NCI-H2196 treated with DMSO at 0.1 percent for 48 hours (cell line): Measurements from ENCODE around the gene MMP24.

Source experiments
- DNase-seq: peaks from one replicate; lab custom pipeline; 2025; ENCODE audit not compliant: unreplicated experiment; lab: John Stamatoyannopoulos, UW

MMP24 gene

DNA sequence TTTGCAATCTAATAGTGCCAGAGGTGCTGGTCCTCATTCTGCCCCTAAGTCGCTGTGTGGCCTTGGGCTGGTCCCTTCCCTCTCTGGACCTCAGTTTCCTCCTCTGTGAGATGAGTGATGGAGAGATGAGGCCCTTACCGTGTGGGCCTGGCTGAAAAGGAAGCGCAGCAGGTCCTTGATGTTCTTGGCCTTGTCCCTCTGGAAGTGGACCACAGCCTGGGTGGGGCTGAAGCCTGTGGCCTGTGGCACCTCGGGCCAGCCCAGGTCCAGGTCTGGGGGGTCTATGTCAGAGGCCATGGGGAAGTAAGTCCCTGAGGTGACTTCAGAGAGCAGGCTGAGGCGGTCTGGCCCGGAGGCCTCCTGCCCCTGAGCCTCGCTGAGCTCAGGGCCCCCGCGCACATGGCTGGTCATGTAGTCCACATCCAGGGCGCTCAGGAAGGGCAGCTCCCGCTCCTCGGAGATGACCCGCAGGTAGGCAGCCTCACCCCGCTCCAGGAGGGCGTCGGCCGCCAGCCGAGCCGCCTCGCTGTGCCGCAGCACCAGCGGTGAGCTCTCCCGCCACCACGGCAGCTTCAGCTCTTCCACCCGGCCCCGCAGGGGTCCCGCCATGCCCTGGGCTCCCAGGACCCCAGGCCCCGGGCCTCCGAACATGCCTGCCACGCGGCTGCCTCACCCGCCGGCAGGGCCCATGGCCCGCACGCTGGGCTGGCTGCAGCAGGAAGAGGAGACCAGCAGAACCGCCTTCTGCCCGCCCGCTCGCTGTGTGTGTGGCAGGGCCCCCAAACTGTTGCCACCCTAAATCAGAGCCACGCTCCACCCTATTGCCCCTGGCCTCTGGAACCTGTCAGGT is 65.4 kb downstream of the MMP24 start, which contains the start of gene FAM83C:
TSS of gene FAM83C (minus strand) at position 772 of the 850 bp plus-strand sequence. CDS start at position 651, 121 bp downstream.
- DNase-seq = no peak

DNA sequence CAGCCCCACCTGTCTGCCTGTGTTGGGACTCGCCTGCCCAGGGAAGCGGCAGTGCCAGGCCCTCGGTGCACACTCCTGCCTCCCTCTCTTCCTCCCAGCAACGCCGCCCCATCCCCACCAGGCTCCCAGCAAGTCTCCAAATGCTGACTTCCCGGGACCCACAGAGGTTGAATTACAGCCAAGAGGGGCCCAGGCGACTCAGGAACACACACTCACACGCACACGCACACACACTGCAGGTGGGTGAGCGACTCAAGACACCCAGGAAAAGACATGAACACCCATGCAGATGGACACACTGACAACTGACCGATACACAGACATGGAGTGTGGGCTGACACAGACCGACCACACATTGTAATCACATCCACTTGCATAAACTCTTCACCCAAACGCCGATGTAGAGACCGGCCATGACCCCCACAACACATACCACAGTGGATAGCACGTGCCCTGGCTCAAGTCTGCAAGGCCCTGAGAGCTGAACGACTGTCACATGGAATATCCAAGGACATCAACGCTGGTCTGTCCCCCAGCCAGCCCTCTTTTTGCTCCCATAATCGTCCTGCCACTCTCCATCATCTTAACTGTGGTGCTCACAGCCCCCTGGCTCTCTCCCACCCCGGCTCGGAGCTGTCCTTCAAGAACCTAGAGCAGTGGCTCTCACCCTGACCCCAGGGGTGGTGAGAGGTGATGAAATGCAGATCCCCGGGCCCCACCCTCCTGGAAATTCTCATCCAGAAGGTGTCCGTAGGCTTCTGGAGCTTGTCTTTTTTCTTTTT is 66.2 kb downstream of the MMP24 start:
- DNase-seq = no peak

DNA sequence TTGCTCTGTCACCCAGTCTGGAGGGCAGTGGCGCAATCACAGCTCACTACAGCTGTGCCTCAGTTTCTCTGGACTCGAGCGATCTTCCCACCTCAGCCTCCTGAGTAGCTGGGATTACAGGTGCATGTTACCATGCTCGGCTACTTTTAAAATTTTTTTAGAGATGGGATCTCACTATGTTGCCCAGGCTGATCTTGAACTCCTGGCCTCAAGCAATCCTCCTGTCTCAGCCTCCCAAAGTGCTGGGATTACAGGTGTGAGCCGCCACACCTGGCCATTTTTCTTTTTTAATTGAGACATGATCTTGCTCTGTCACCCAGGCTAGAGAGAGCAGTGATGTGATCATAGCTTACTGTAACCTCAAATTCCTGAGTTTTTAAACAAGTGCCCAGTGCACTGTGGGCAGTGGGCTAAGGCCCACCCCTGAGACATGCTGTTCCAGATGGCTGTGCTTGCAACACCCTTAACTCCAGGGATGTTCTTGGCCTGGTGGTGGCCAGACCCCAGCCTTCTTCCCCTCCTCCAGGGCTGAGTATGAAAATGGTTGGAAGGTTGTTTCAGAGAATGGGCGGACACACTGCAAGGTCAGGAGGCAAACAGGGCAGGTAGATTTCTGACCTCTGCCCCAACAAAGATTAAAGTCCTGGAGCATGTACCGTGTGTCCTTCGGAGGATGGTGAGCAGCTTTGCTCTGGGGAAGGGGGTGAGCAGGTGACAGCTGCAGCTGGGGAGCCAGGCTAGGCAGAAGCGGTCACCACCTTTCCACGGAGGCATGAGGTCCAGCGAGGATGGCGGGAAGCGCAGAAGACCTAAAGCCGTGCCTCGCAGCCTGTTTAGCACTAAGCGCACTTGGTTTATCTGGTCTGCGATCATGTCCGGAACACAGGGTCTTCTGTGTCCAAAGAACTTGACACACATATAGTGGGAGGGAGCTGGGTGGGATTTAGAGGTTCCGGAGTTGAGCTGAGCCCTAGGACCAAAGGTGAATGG is 67.1 kb downstream of the MMP24 start:
- no peak for DNase-seq

DNA sequence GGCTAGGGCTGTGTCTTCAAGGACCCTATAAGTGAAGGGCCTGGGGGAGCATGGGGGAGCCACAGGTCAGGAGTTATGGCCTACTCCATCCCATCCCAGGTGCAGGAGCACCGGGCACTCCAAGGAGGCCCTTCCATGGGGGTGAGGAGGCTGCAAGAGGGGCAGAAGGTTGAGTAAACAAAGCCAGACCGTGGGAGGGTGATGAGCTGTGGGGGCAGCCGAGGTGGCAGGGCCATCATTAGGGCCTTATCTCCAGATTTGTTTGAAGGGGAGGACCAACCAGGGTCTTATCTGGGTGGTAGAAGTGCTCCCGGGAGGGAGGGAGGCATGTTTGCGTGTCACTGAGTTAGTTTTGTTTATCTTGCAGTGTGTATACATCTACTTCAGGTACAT is 67.8 kb downstream of the MMP24 start:
- DNase-seq = no peak

DNA sequence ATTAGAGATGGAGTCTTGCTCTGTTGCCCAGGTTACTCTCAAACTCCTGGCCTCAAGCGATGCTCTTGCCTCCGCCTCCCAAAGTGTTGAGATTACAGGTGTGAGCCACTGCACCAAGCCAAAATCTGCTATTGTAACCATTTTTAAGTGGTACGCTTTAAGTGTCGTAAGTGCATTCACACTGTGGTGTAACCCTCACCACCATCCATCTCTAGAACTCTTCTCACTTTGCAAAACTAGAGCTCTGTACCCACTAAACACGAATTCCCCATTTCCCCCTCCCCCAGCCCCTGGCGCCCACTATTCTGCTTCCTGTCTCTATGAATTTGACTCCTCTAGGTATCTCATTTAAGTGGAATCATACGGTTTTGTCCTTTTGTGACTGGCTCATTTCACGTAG is 68.6 kb downstream of the MMP24 start:
- DNase-seq = no peak

DNA sequence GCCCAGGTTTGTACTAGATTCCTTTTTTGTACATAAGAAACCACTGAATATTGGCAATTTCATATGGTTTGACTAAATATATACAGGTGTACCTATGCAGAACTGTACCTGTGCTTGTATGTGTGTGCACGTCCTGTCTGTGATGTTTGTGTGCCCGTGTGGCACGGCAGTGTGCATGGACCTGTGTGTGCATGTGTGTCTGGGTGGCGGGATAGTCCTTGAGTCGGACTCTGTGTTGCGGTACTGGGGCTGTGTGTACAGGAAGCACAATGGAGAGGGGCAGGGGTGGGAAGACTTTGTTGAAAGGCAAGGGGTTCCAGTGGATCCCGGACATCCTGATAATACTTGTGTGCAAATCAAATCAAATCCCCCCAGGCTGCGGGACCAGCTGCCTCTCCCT is 69.2 kb downstream of the MMP24 start:
- no peak for DNase-seq

DNA sequence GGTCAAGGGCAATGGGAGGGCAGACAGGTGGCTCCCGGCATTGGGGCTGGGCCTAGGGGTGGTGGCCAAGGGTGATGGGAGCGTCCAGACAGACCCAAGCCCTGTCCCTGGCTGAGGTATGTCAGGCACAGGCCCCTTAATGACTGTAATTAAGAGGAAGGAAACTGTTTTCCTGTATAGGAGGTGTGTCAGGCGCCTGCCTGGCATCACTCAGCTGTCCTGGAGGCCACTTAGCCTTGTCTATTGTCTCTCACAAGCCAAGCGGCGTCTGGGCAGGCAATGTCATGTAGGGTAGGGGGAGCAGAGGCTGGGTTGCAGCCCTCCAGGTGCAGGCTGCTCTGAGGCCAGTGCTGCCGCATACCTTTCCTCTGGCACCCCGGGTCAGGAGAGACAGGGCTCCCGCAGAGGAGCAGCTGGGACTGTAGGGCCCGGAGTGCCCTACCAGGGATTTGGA is 69.6 kb downstream of the MMP24 start:
- no peak for DNase-seq

DNA sequence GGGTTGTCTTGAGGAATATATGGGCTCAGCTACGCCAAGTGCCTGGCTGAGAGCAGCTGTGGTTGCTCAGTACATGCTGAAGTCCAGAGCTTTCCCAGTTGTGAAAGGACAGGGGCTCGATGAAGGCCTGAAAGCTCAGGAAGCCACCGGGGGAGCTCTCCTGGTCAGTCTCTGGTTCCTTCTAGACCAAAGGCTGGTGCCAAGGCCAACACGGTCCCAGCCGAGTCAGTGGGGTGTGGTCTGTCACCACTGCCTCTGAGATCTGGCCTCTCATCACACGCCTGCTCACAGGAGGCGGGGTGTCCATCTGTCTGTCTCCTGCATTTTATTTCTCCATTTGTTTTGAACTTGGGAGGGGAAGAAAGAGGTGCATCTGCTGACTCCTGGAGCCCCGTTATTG is 70.7 kb downstream of the MMP24 start:
- DNase-seq = no peak

DNA sequence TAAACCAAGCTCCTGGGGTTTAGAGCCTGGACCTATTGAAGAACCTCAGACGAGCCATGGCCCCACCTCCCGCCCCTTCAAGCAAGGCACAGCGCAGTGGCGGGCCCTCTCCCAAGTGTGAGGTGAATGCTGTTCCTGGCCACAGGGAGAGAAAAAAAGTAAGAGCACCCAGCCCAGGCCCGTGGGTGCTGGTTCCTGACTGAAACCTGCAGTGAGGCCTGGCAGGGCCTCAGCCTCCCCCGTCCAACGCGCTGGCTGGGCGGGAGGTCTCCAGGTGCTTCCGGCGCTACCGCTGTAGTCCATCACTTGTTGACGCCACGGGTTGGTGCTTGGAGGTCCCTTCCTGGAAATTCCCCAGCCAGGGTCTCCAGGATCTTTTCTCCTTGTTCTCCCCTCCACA is 71.2 kb downstream of the MMP24 start:
- DNase-seq = no peak

DNA sequence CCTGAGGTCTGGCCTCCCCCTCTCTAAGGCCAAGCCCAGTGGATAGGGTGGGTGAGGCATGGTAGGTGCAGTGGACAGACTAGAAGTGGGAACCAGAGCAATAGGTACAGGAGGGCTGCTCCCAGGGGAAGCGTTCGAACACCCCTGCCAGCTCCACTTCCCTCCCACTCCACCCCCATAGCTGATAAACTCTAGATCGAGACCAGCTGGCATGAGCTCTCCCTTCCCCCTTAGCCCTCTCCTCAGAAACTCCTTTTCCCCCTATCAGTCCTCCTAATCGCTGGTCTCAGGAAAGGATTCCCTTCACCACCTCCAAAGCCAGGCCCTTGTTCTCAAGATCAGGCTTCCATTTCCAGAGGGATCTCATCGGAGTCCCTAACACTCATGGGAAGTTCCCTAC is 71.8 kb downstream of the MMP24 start:
- no peak for DNase-seq

DNA sequence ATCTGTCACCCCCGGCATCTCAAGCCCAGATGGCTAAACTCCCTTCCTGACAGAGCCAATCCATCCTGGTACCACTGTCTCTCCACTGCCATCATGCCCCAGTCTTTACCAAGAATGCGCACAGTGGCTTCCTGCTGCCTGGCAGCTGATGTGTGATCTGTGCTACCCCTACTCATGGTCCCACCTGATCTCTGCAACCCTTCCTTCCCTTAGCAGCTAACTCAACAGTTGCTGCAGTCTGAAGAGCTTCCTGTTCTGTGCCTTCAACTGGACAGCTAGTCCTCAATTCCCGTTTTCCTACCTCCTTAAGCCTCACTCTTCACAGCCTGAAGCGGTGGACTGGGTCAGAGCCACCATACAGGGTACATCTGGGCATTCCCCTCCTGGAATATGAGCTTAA is 73.3 kb downstream of the MMP24 start:
- DNase-seq = no peak

DNA sequence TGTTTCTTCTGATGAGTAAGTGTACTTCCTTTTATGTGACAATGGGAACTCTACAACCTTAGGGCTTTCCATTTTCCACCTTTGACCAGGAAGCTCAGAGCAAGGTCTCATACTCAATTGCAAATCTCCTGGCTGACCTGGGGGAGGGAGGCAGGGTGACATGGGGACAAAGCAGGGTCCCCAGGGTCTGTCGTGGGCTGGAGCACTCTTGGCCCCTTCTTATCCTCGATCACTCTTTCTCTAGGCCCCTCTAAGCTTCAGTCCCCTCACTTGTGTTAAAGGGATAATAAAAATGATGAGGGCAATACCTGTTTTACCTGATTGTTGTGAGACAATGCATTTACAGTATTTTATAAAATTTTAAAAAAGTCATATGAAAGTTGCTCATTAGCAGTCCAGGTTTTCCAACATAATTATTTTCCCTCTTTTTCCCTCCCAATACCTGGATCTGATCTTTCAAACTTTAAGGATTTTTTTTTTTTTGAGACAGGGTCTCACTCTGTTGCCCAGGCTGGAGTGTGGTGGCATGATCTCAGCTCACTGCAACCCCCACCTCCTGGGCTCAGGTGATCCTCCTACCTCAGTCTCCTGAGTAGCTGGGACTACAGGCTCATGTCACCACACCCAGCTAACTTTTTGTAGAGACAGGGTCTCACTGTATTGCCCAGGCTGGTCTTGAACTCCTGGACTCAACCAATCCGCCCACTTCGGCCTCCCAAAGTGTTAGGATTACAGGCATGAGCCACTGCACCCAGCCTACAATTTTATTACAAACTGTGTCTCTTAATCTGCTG is 74.2 kb downstream of the MMP24 start:
- DNase-seq = no peak

DNA sequence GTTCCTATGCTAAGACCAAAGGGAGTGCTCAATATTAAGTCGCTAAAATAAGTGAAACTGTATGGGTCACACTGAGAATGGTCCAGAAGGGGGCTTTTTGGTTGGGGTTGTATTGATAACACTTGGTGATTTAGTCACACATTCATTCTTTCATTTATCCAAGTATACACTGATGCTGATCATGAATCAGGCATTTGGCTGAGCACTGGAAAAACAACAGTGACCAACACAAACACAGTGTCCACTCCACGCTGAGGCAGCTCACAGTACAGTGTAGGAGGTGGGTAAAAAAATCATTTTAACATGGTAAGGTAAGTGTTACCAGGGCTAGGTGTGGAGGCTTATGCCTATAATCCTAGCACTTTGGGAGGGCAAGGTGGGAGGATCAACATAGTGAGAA is 74.9 kb downstream of the MMP24 start:
- DNase-seq = no peak

DNA sequence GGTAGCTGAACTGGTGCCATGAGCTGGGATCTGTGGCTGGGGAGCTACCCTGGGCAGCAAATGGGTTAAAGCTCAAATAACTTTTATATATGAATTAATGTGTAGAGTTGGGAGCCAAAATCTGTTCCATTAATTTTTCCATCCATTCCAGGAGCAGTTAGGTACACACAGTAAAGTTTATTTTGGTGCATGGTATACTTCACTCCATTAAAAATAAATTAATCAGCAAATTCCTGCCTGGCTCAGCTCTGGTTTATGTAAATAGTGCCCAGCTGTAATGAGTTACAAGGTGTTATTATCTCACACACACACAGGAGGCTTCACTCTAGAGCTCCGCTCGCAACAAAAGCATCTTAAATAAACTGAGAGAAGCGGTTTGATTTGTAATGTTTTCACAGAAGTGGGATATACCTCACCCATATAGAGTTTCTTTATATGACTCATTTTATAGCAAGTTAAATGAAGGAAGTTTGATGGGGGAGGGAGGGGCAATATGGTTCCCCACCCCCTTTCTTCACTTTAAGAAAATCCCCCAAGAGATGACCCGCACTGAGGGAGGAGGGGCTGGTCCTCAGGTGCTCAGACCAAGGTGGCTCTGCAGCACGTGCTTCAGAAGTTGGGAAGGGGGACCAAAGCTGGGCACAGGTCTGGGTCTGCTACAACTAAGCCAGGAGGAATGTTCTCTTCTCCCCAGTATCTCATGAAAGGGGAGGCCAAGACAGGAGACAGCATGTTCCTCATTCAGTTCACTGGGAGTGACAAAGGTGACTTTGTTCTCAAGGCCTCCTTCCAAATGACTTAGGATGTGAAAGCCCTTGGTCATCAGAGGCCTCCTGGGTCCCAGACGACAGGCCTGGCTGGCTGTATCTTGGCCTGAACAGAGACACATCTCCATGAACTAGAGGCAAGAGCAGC is 76.2 kb downstream of the MMP24 start:
- no peak for DNase-seq

DNA sequence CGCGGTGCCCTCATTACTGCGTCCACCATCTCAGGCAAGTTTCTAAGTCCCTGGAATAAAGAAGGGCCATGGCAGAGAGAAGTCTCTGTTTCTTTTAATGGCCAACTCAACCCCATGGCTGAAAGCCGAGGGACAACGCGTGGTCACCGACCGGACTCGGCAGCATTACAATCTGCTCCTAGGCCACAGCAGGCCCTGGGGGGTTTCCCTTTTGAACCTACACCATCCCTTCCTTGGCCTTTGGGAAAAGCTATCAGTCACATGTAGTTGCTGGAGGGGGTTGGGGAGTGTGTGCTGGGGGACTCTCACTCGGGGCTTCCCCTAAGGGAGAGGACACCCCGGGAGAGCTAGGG is 76.9 kb downstream of the MMP24 start:
- DNase-seq = no peak

DNA sequence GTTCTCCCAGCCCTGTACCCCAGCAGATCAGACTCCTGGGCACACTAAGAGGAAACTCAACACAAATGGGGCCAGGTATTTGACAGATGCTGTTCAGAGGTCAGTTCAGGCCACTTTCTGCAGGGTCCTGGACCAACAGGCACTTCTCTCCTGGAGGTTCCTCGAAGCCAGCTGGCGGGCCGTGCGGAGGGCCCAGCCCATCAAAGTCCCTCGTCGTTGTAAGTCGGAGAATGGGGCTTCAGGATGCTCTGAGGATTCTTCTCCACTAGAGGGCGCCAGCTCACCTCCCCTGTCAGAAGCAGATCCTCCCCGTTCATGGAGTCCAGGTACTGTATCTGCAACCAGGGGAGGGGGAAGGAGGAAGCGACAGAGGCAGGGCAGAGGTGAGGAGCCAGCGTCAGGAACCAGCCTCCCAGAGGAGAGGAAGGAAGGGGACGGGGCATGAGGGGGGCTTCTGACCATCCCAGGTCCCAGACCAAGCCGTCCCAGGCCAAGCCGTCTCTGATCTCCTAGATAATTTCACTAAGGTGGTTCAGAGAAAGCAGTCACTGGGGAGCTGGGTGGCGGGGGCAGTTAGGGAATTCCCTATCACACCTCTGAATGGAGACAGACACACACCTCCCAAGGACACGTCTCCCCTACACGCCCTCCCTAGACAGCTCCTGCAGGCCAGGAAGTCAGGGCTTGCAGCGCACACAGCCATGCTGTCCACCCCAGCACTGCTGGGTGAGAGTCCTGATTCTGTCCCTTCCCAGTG is 77.4 kb downstream of the MMP24 start:
- DNase-seq = peak; percentile 95

DNA sequence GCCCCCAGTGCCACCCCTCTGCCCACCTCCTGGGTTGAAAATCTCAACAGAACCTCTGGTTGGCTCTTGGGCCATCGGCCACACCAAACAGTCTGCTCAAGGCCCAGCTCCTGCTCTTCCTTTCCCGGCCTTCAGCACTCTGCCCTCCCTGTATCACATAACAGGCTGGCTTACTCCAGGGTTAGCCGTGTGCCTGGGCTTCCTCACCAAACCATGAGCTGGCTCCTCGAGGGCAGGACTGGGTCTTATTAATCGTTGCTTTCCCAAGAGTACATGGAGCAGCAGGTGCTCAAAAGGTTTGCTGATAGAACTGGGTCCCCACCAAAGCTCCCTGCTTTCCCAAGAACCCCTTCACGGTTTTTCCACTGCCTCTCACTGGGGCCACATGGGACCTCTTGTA is 78.5 kb downstream of the MMP24 start:
- no peak for DNase-seq

DNA sequence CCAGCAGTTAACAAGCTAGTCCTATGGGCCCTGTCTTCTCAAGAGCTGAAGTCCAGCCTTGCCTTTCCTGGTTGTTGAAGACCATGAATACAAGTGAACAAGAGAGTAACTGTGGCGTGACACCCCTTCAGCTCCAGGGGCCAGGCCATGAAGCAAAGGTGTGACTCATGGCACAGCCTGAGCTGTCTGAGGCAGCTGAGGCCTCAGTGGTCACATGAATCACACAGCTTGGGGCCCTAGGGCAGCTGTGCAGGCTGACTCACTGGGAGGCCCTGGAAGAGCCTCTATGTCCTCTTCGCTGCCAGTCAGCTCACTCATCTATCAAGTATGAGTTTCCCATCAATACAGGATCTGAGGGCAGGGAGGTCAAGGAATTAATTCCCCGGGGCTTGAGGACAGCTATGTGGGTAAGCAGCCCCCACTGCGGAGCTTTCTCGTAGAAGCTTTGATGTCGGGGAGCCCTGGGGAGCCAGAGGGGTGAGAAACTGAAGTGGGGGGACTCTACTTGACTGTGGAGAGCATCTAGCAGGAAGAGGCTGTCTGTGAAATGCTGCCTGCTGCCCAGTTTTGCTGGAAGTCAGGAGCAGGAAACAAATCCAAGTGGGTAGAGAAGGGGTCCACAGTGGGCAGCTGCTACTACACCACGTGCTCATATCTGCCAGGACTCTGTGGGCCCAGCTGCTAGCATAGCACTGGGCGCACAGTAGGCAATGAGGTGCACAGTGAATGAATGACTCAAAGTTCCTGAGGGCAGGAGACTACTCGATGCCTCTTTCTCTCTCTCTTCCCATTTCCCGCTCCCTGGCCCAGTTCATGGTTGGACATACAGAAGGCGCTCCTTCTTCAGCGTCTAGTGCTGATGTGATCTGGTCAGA is 79.4 kb downstream of the MMP24 start:
- no peak for DNase-seq
